Loucy (cell line): ENCODE measurements around the gene SLC25A21.

Experiments
- H2AFZ ChIP-seq: fragments of 200-600 bp; sonication (generic); 2 replicates; pipeline ENCODE4 v1.6.0; 2016; ENCODE audit warnings: antibody characterized with exemption, mild to moderate bottlenecking, low read length, moderate library complexity
- H3F3A ChIP-seq: fragments of 200-600 bp; 2 replicates; pipeline ENCODE4 v1.6.0; 2016; ENCODE audit warnings: antibody characterized with exemption, low read depth, mild to moderate bottlenecking
- H3K27me3 ChIP-seq: fragments of 200-600 bp; sonication (generic); 2 replicates; pipeline ENCODE4 v1.6.1; 2014; ENCODE audit warnings: low read length, mild to moderate bottlenecking; ENCODE audit not compliant: insufficient read depth, poor library complexity, severe bottlenecking
- H3K36me3 ChIP-seq: fragments of 200-600 bp; sonication (generic); 2 replicates; pipeline ENCODE4 v1.6.1; 2016; ENCODE audit warnings: low read length; ENCODE audit not compliant: insufficient read depth
- H3K4me1 ChIP-seq: fragments of 200-600 bp; sonication (generic); 2 replicates; pipeline ENCODE4 v1.5.1; 2014; ENCODE audit warnings: low read length, mild to moderate bottlenecking; ENCODE audit not compliant: insufficient read depth, poor library complexity, severe bottlenecking
- H3K4me2 ChIP-seq: fragments of 200-600 bp; sonication (generic); 2 replicates; pipeline ENCODE4 v1.6.0; 2014; ENCODE audit warnings: antibody characterized with exemption, low read length, low read depth, mild to moderate bottlenecking; ENCODE audit not compliant: poor library complexity, severe bottlenecking
- H3K4me3 ChIP-seq: fragments of 200-600 bp; sonication (generic); 2 replicates; pipeline ENCODE4 v1.5.1; 2014; ENCODE audit warnings: low read length, mild to moderate bottlenecking, mixed read lengths; ENCODE audit not compliant: poor library complexity, severe bottlenecking
- H3K79me2 ChIP-seq: fragments of 200-600 bp; sonication (generic); 2 replicates; pipeline ENCODE4 v1.6.1; 2014; ENCODE audit warnings: low read length; ENCODE audit not compliant: insufficient read depth
- H3K9ac ChIP-seq: fragments of 200-600 bp; sonication (generic); 2 replicates; pipeline ENCODE4 v1.6.0; 2014; ENCODE audit warnings: mild to moderate bottlenecking, low read depth, low read length, moderate library complexity; ENCODE audit not compliant: poor library complexity, severe bottlenecking
- H3K9me2 ChIP-seq: fragments of 200-600 bp; sonication (generic); replicated peaks from 2 replicates; pipeline ENCODE4 v1.6.1; 2016; ENCODE audit warnings: low read depth, low read length, mixed read lengths
- H3K9me3 ChIP-seq: fragments of 200-600 bp; sonication (generic); 2 replicates; pipeline ENCODE4 v1.6.1; 2014; ENCODE audit warnings: mild to moderate bottlenecking, antibody characterized with exemption, low read length, low read depth; ENCODE audit not compliant: insufficient read depth
- H4K20me1 ChIP-seq: fragments of 200-600 bp; sonication (generic); 2 replicates; pipeline ENCODE4 v1.6.0; 2014; ENCODE audit warnings: antibody characterized with exemption, low read length, mild to moderate bottlenecking; ENCODE audit not compliant: insufficient read depth, poor library complexity, severe bottlenecking
- EZH2phosphoT487 ChIP-seq: fragments of 200-600 bp; IDR thresholded peaks from 2 replicates; pipeline ENCODE4 v1.6.1; 2018; ENCODE audit warnings: antibody characterized with exemption, mild to moderate bottlenecking, moderate library complexity, borderline replicate concordance
- TF ChIP-seq, protein P1 (sequence below): fragments of 200-600 bp; sonication (generic); conservative IDR thresholded peaks from 2 replicates; pipeline ENCODE4 v1.5.1; 2014; ENCODE audit warnings: mild to moderate bottlenecking, antibody characterized with exemption, low read length

The SLC25A21 gene

DNA sequence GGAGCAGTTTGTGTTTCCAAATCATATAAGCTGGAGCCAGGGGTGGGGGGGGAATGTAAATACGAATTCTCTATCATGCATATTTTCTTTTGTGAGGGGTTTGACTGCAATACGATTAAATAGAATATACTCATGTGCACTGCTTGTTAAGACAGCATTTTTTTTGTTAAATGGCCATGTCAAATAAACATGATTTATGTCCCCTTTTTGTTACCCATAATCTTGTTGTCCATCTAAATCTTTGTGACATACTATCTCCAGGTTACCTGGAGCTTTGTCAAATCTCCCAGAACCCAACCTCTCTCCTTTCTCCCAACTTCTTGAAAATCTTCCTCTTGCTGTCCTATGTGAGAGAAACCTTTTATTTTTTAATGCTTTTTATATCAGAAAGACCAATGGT, 233.1 kb downstream of the SLC25A21 start:
- Histone ChIP-seq H3K4me3 (no peak overlapping the region), H4K20me1 (no peaks in the 10 kb centered on the region), H3K4me2 (no peak overlapping the region), H3K27me3 (no peaks in the 10 kb centered on the region), H3K9ac (no peak overlapping the region), H3K79me2 (no peaks in the 10 kb centered on the region), H3F3A (no peaks in the 10 kb centered on the region), H3K4me1 (no peaks in the 10 kb centered on the region), H3K9me2 (no peaks in the 10 kb centered on the region), H3K9me3 (no peaks in the 10 kb centered on the region), H2AFZ (no peak overlapping the region), H3K36me3 (no peaks in the 10 kb centered on the region)
- no peak for TF ChIP-seq EZH2phosphoT487
- TF ChIP-seq, protein P1, sequence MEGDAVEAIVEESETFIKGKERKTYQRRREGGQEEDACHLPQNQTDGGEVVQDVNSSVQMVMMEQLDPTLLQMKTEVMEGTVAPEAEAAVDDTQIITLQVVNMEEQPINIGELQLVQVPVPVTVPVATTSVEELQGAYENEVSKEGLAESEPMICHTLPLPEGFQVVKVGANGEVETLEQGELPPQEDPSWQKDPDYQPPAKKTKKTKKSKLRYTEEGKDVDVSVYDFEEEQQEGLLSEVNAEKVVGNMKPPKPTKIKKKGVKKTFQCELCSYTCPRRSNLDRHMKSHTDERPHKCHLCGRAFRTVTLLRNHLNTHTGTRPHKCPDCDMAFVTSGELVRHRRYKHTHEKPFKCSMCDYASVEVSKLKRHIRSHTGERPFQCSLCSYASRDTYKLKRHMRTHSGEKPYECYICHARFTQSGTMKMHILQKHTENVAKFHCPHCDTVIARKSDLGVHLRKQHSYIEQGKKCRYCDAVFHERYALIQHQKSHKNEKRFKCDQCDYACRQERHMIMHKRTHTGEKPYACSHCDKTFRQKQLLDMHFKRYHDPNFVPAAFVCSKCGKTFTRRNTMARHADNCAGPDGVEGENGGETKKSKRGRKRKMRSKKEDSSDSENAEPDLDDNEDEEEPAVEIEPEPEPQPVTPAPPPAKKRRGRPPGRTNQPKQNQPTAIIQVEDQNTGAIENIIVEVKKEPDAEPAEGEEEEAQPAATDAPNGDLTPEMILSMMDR, result no peak

DNA sequence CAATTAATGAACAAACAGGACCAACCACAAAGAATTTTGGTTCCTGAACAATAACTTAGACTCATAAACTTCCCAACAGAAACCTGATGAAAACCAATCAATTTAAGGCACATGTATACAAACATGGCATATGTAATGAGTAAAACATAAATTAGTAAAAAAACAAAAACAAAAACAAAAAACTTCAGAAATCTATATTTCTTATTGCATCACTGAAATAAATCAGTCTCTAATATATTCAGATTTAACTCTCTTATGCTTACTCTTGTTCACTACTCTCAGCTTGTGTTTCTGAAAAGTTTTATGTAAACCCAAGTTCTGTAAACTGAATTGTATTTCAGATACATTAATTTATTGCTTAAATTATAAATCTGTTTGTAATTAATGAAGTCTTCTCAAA, 233.7 kb downstream of the SLC25A21 start:
- Histone ChIP-seq H3K79me2 (no peaks in the 10 kb centered on the region), H3K4me3 (no peak overlapping the region), H3K9ac (no peak overlapping the region), H3K4me1 (no peaks in the 10 kb centered on the region), H3K9me2 (no peaks in the 10 kb centered on the region), H4K20me1 (no peaks in the 10 kb centered on the region), H3F3A (no peaks in the 10 kb centered on the region), H3K36me3 (no peaks in the 10 kb centered on the region), H2AFZ (no peak overlapping the region), H3K9me3 (no peaks in the 10 kb centered on the region), H3K27me3 (no peaks in the 10 kb centered on the region), H3K4me2 (no peak overlapping the region)
- TF ChIP-seq, protein P1, result no peak
- no peak for TF ChIP-seq EZH2phosphoT487

DNA sequence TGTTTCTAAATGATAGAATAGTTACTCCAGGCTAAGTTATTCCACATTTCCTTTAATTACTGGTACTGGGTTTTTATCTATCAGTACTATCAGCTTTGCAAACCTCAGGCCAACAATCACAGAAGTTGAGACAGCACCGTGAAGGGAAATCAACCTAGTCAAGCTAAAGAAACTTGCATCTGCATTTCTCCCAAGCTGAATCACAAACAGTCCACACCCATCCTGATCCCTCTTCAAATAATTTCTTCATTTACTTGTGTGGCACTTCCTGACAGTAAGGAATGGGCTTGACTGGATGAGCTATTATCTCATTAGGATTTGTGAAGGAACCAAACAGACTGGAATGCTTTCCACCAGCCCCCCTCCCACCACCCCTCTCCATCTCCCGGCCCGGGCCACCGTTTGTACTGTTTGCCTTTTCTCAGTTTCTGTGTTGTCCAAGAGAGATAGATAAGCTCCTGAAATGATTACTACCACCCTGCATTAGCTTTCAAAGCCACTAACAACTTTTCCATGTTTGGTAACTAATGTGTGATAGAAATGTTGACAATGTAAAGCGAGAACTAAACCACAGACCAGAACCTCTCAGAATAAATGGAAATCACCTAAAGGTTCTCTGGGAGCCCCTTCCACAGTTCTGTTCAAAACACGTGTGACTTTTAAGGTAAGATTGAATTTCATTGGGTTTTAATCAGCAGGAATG, 236.3 kb downstream of the SLC25A21 start:
- H3K4me3 ChIP-seq, result no peak overlapping the region
- H4K20me1 ChIP-seq, result no peaks in the 10 kb centered on the region
- no peak for TF ChIP-seq EZH2phosphoT487
- TF ChIP-seq, protein P1, result no peak
- no peak overlapping the region for H3K4me2 ChIP-seq
- H3K4me1 ChIP-seq, result no peaks in the 10 kb centered on the region
- H2AFZ ChIP-seq, result no peak overlapping the region
- H3K9ac ChIP-seq, result no peak overlapping the region
- H3K36me3 ChIP-seq, result no peaks in the 10 kb centered on the region
- no peaks in the 10 kb centered on the region for H3K9me2 ChIP-seq
- no peaks in the 10 kb centered on the region for H3K9me3 ChIP-seq
- H3K27me3 ChIP-seq, result no peaks in the 10 kb centered on the region
- H3K79me2 ChIP-seq, result no peaks in the 10 kb centered on the region
- no peaks in the 10 kb centered on the region for H3F3A ChIP-seq
